SK-N-SH (cell line): ENCODE measurements around the gene EXOC4. TPM values are rescaled to one million over a fixed set of nuclear protein-coding genes. Genes with fewer than 3 reads are reported as not detected.

Experiments used
- CTCF ChIA-PET: fragments of 300-600, 350-600 bp; formaldehyde crosslinking; extraction: SDS; loops from one replicate; lab custom pipeline; 2021; lab: Yijun Ruan, JAX
- POLR2A ChIA-PET: fragments of 350-600 bp; sonication (Branson Sonifier 250); formaldehyde crosslinking; extraction: SDS; loops from one replicate; lab custom pipeline; 2020; ENCODE audit warnings: antibody characterized with exemption, inconsistent platforms; lab: Yijun Ruan, JAX
- DNase-seq: peaks from one replicate; pipeline ENCODE4 v3.0.0; 2012
- H2AFZ ChIP-seq: fragments of 200-600 bp; sonication (generic); 2 replicates; pipeline ENCODE4 v1.8.1; 2016; ENCODE audit warnings: antibody characterized with exemption, mild to moderate bottlenecking, low read depth
- H3F3A ChIP-seq: fragments of 200-600 bp; sonication (generic); replicated peaks from 2 replicates; pipeline ENCODE3; 2016; ENCODE audit warnings: antibody characterized with exemption, mild to moderate bottlenecking; ENCODE audit not compliant: insufficient read depth
- H3K27ac ChIP-seq, 2 experiments: fragments of 200-500 bp in 1 of 2; fragments of 200-600 bp in 1 of 2; sonication (Bioruptor generic) in 1 of 2; sonication (generic), shearing (Covaris generic) in 1 of 2; 2 replicates each; pipeline versions ENCODE4 v1.5.1 to v1.6.1; 2014 to 2016; ENCODE audit warnings: low read depth in 2 of 2, inconsistent platforms in 1 of 2, low read length in 1 of 2, mild to moderate bottlenecking in 1 of 2, mixed read lengths in 1 of 2
- H3K27me3 ChIP-seq: fragments of 200-600 bp; sonication (generic), shearing (Covaris generic); 2 replicates; pipeline ENCODE4 v1.6.1; 2016; ENCODE audit warnings: mixed run types; ENCODE audit not compliant: insufficient read depth
- H3K36me3 ChIP-seq, 2 experiments: fragments of 200-500 bp in 1 of 2; fragments of 200-600 bp in 1 of 2; sonication (Bioruptor generic) in 1 of 2; sonication (generic) in 1 of 2; replicated peaks in 1 of 2; 2 replicates each; pipeline versions ENCODE3 to v1.5.1; 2014 to 2016; ENCODE audit warnings: low read length in 1 of 2, mild to moderate bottlenecking in 1 of 2; ENCODE audit not compliant: insufficient read depth in 2 of 2, control insufficient read depth in 1 of 2
- H3K4me1 ChIP-seq, 2 experiments: fragments of 200-500 bp in 1 of 2; fragments of 200-600 bp in 1 of 2; sonication (Bioruptor generic) in 1 of 2; sonication (generic), shearing (Covaris generic) in 1 of 2; 2 replicates each; pipeline versions ENCODE4 v1.5.1 to v1.6.1; 2014 to 2016; ENCODE audit warnings: low read depth in 1 of 2, low read length in 1 of 2, mixed run types in 1 of 2; ENCODE audit not compliant: insufficient read depth in 2 of 2, control insufficient read depth in 1 of 2
- H3K4me2 ChIP-seq: fragments of 200-600 bp; sonication (generic), shearing (Covaris generic); 2 replicates; pipeline ENCODE4 v1.6.1; 2017; ENCODE audit warnings: mixed run types
- H3K4me3 ChIP-seq, 2 experiments: fragments of 200-500 bp in 1 of 2; fragments of 200-600 bp in 1 of 2; sonication (Bioruptor generic) in 1 of 2; sonication (generic), shearing (Covaris generic) in 1 of 2; 2 replicates each; pipeline versions ENCODE4 v1.5.1 to v1.8.1; 2014 to 2016; ENCODE audit warnings: low read depth in 2 of 2, inconsistent platforms in 1 of 2, low read length in 1 of 2, mild to moderate bottlenecking in 1 of 2, mixed read lengths in 1 of 2, moderate library complexity in 1 of 2
- H3K79me2 ChIP-seq: fragments of 200-600 bp; sonication (generic); 2 replicates; pipeline ENCODE4 v1.8.1; 2017; ENCODE audit warnings: mild to moderate bottlenecking; ENCODE audit not compliant: insufficient read depth
- H3K9ac ChIP-seq: fragments of 200-600 bp; sonication (generic); 2 replicates; pipeline ENCODE4 v1.6.1; 2017; ENCODE audit warnings: mixed run types
- H3K9me2 ChIP-seq: fragments of 200-600 bp; sonication (generic); 2 replicates; pipeline ENCODE4 v1.6.1; 2017; ENCODE audit warnings: mixed run types
- H3K9me3 ChIP-seq: fragments of 200-600 bp; sonication (generic); 2 replicates; pipeline ENCODE4 v1.6.1; 2017; ENCODE audit warnings: mixed run types, mild to moderate bottlenecking, moderate library complexity
- H4K20me1 ChIP-seq: fragments of 200-600 bp; sonication (generic); 2 replicates; pipeline ENCODE4 v1.6.1; 2017; ENCODE audit warnings: mild to moderate bottlenecking, mixed run types; ENCODE audit not compliant: insufficient read depth
- CHD2 ChIP-seq: fragments of 150-350 bp; IDR thresholded peaks from 2 replicates; pipeline ENCODE4 v1.6.1; 2018; ENCODE audit warnings: low read length; ENCODE audit not compliant: partially characterized antibody
- ELF1 ChIP-seq: IDR thresholded peaks from 2 replicates; pipeline ENCODE4 v1.4.0; 2012
- GABPA ChIP-seq: IDR thresholded peaks from 2 replicates; pipeline ENCODE4 v1.4.0; 2012; ENCODE audit warnings: low read depth, mild to moderate bottlenecking
- GATA2 ChIP-seq: sonication (generic); formaldehyde crosslinking; IDR thresholded peaks from 2 replicates; pipeline ENCODE4 v1.5.0; 2020; ENCODE audit warnings: mild to moderate bottlenecking, missing genetic modification reagents
- JUND ChIP-seq: IDR thresholded peaks from 2 replicates; pipeline ENCODE4 v1.4.0; 2012
- MAX ChIP-seq: IDR thresholded peaks from 2 replicates; pipeline ENCODE4 v1.4.0; 2012; ENCODE audit warnings: low read depth
- MEF2A ChIP-seq: IDR thresholded peaks from 2 replicates; pipeline ENCODE4 v1.4.0; 2012; ENCODE audit warnings: low read depth, borderline replicate concordance
- NFIC ChIP-seq: IDR thresholded peaks from 2 replicates; pipeline ENCODE4 v1.4.0; 2012; ENCODE audit warnings: borderline replicate concordance
- NRF1 ChIP-seq: IDR thresholded peaks from 2 replicates; pipeline ENCODE4 v1.6.1; 2012; ENCODE audit warnings: low read depth, mild to moderate bottlenecking, low read length
- POLR2AphosphoS5 ChIP-seq: IDR thresholded peaks from 2 replicates; pipeline ENCODE4 v1.6.1; 2012; ENCODE audit warnings: low read depth, low read length
- RCOR1 ChIP-seq: fragments of 150-350 bp; IDR thresholded peaks from 2 replicates; pipeline ENCODE4 v1.6.1; 2017; ENCODE audit warnings: antibody characterized with exemption, low read length
- REST ChIP-seq: IDR thresholded peaks from 2 replicates; pipeline ENCODE4 v1.6.1; 2012; ENCODE audit warnings: mild to moderate bottlenecking, low read depth, low read length, moderate library complexity
- SIN3A ChIP-seq: IDR thresholded peaks from 2 replicates; pipeline ENCODE4 v1.6.1; 2012; ENCODE audit warnings: low read depth, mild to moderate bottlenecking, low read length, moderate library complexity, borderline replicate concordance
- TAF1 ChIP-seq: IDR thresholded peaks from 2 replicates; pipeline ENCODE4 v1.6.1; 2012; ENCODE audit warnings: low read depth, mild to moderate bottlenecking, low read length, moderate library complexity, borderline replicate concordance
- TCF12 ChIP-seq: IDR thresholded peaks from 2 replicates; pipeline ENCODE4 v1.4.0; 2012
- TEAD4 ChIP-seq: IDR thresholded peaks from 2 replicates; pipeline ENCODE4 v1.4.0; 2012; ENCODE audit warnings: mild to moderate bottlenecking, borderline replicate concordance; ENCODE audit not compliant: insufficient read depth
- ZBTB33 ChIP-seq: IDR thresholded peaks from 2 replicates; pipeline ENCODE4 v1.4.0; 2012; ENCODE audit warnings: low read depth, borderline replicate concordance
- whole genome bisulfite sequencing: methylation state at CpG from one replicate; pipeline ENCODE4 v1.1.6; 2017; ENCODE audit warnings: low lambda C conversion rate; 5-methylcytosine and 5-hydroxymethylcytosine counted together
- polyA plus RNA-seq, 3 experiments: library from polyadenylated mRNA; depleted of rRNA; stranded (reverse); fragments of >200 nt; gene quantifications; 2 replicates each; pipeline ENCODE4 v1.2.3, GENCODE V29; 2012

EXOC4 gene
- polyA plus RNA-seq, 1 of the 3 experiments (the other 2 are of a cell fraction), result 37.3 TPM

- H3K4me1 ChIP-seq, result peaks cover 0 to 4% of the 10 kb centered on the region in 2 experiments; a peak in 1 of 4 replicates
- CTCF ChIA-PET, result interaction anchor here (1.1 kb wide), 1 partner anchor 19 kb away, joined by 3 read pairs; no protein-coding TSS in a partner anchor
- H3K9ac ChIP-seq, result no peak overlapping the region
- H3K27ac ChIP-seq, result no peak overlapping the region
- H3K4me3 ChIP-seq, result no peak overlapping the region
- no peaks in the 10 kb centered on the region for H3K9me2 ChIP-seq
- POLR2A ChIA-PET, result no interaction called here
- no peak overlapping the region for H3K4me2 ChIP-seq
- peaks cover 26 to 38% of the 10 kb centered on the region in 2 experiments for H3K36me3 ChIP-seq
- 97% methylated on average over 3 of the region's 3 CpGs for WGBS
- H3K27me3 ChIP-seq, result no peaks in the 10 kb centered on the region
- H3K79me2 ChIP-seq, result no peaks in the 10 kb centered on the region
- H3F3A ChIP-seq, result peaks cover 24% of the 10 kb centered on the region
- H4K20me1 ChIP-seq, result 0 out of 2 replicates have a peak, but pooled peaks cover 4% of the 10 kb centered on the region
- no peak overlapping the region for H2AFZ ChIP-seq
- no peak for DNase-seq
- peaks cover 9% of the 10 kb centered on the region for H3K9me3 ChIP-seq
- TF ChIP-seq TAF1, result no peak
- TF ChIP-seq POLR2AphosphoS5, result no peak
- TF ChIP-seq SIN3A, result no peak
- no peak for TF ChIP-seq REST
- no peak for TF ChIP-seq NRF1
- no peak for TF ChIP-seq ZBTB33
- TF ChIP-seq ELF1, result no peak
- no peak for TF ChIP-seq RCOR1
- no peak for TF ChIP-seq JUND
- no peak for TF ChIP-seq TCF12
- TF ChIP-seq CHD2, result no peak
- TF ChIP-seq GABPA, result no peak
Observed at GRCh38 chr7:133916621-133917020, 663.7 kb downstream of the EXOC4 start.

- Histone ChIP-seq H3K27ac (no peak overlapping the region), H3K36me3 (peaks cover 28 to 40% of the 10 kb centered on the region in 2 experiments), H3K9me2 (no peaks in the 10 kb centered on the region), H3K4me2 (no peak overlapping the region), H2AFZ (no peak overlapping the region), H3K79me2 (no peaks in the 10 kb centered on the region), H3K9me3 (peaks cover 11% of the 10 kb centered on the region), H3K27me3 (no peaks in the 10 kb centered on the region), H3K4me1 (no peaks in the 10 kb centered on the region; a peak in 1 of 4 replicates), H3F3A (no peaks in the 10 kb centered on the region), H4K20me1 (no peaks in the 10 kb centered on the region), H3K4me3 (no peak overlapping the region), H3K9ac (no peak overlapping the region)
- ChIA-PET CTCF (no interaction called here), POLR2A (no interaction called here)
- DNase-seq, result no peak
- no peak for TF ChIP-seq GATA2 (CRISPR knock-in tag)
- TF ChIP-seq JUND, result no peak
- no peak for TF ChIP-seq TEAD4
- TF ChIP-seq NFIC, result no peak
- TF ChIP-seq ZBTB33, result no peak
- TF ChIP-seq MAX, result no peak
- no peak for TF ChIP-seq MEF2A
- no peak for TF ChIP-seq POLR2AphosphoS5
Observed at GRCh38 chr7:133919810-133920209, 666.9 kb downstream of the EXOC4 start.
